GM10266 (cell line): ENCODE data around the gene PDXP.

Experiments
- DNase-seq: peaks from one replicate; pipeline ENCODE4 v3.0.0; 2012; ENCODE audit errors: extremely low spot score
- TF ChIP-seq, protein P1 (sequence below): IDR thresholded peaks from 2 replicates; pipeline ENCODE4 v1.5.1; 2012; ENCODE audit warnings: mild to moderate bottlenecking, low read depth; ENCODE audit not compliant: control insufficient read depth, insufficient read depth; ENCODE audit errors: missing control alignments

Gene PDXP

DNA sequence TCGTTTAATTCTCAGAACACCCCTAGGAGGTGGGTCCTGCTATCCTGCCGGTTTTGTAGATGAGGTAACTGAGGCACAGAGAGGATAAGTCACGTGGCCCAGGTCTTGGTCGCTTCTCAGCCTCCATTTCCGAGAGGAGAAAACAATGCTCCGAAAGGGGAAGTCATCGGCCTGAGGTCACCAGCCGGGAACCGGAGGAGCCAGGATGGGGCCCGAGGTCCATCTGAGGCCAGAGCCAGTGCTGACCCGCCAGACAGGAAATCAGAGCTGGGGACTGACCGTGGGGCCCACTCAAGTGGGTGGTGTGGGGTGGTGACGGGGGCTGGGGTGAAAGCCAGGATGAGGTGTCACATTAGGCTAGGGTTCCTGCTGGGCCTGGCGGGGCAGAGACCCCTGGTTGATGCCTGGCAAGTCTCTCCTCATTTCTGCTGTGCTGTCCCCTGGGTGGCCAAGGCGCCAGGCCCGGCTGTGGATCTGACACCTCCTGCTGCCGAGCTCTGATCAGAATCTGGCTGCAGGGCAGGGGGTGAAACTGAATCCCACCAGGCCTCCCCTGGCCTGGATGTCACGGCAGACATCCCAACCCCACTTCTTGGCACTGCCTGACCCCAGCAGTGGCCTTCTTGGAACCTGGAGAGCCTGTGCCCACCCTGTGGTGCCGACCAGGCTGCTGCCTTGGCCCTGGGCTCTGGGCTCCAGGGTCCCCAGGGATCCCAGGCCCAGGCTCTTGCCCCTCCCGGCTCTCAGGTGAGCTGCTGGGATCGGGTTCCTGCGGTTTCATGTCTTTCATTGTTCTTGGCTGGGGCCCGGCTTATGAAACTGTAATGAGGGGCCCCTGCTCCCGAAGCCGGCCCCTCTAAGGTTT, 50.3 kb downstream of the PDXP start:
- DNase-seq: no peak
- TF ChIP-seq, protein P1, sequence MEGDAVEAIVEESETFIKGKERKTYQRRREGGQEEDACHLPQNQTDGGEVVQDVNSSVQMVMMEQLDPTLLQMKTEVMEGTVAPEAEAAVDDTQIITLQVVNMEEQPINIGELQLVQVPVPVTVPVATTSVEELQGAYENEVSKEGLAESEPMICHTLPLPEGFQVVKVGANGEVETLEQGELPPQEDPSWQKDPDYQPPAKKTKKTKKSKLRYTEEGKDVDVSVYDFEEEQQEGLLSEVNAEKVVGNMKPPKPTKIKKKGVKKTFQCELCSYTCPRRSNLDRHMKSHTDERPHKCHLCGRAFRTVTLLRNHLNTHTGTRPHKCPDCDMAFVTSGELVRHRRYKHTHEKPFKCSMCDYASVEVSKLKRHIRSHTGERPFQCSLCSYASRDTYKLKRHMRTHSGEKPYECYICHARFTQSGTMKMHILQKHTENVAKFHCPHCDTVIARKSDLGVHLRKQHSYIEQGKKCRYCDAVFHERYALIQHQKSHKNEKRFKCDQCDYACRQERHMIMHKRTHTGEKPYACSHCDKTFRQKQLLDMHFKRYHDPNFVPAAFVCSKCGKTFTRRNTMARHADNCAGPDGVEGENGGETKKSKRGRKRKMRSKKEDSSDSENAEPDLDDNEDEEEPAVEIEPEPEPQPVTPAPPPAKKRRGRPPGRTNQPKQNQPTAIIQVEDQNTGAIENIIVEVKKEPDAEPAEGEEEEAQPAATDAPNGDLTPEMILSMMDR: no peak

DNA sequence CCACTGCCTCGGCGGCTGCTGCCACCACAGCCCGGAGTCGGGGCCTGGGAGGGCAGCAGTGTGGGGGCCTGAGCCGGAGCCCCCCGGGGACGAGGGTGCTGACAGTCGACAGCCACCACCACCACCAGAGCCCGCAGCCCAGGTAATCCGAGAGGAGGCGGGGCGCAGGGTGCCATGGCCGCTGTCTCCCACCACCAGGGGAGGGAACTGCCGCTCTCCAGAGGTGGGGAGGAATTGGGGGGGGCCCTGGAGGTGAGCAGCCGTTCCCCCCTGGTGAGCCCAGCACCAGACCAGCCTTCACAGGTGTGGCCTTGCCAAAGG, 50.9 kb downstream of the PDXP start:
- no peak for DNase-seq
- TF ChIP-seq, protein P1: no peak

DNA sequence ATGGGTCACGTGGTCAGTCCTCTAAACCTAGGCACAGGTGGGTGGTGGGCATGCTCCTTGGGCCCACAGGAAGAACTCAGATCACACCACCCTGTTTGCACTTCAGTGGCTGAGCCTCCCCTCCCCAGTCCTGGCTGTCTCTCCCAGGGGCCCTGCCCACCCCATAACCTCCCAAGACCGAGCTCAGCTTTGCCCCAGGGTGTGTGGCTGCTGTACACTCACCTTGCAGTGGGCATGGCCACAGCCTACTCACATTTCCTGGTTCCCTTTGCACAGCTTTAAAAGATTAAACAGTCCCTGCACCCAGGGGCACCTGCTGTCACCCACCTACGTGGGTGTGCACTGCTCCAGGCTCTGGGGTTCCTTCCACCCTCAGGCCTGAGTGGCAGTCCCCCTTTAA, 52.2 kb downstream of the PDXP start:
- TF ChIP-seq, protein P1: no peak
- no peak for DNase-seq

DNA sequence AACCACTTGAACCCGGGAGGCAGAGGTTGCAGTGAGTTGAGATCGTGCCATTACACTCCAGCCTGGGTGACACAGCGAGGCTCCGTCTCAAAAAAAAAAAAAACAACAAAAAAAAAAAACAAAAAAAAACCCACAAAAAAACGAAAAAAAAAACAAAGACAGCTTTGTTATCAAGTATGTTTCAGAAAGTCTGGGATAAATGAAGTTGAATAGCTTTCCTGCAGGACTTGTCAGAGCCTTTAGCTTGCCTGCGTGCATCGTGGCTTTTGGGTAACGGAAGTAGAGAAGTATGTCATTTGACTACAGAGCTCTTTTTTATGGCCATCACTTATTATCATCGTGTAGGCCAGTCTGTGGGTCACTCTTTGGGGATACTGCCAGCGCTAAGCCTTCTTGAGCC, 53.0 kb downstream of the PDXP start:
- TF ChIP-seq, protein P1: no peak
- no peak for DNase-seq

DNA sequence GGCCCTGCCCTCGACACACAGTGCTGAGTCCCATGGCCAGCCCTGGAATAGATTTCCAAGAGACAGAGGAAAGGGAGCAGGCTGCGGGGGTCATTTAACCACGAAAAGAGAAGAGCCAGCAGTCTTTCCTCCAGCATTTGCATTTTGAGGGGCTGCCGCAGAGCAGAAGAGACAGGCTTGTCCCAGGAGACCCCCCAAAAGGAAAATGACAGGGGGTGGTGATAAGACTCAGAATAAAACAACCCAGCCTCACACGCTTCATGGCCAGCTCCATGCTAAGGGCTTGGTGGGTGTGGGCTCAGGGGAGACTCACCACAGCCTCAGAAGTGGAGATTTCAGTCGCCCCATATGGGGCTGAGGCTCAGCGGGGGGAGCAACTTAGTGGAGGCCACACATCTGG, 55.2 kb downstream of the PDXP start:
- no peak for DNase-seq
- TF ChIP-seq, protein P1: no peak

DNA sequence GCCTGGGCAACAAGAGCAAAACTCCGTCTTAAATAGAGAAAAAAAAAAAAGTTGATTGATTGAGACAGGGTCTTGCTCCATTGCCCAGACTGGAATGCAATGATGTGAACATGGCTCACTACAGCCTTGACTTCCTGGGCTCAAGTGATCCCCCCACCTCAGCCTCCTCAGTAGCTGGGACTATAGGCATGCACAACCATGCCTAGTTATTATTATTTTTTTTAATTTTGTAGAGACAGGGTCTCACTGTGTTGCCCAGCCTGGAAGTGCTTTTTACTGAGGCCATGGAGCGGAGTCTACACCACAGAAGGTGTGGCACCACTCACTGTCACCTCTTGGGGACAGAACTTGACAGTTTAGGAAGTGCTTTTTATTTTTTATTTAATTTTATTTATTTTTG, 56.1 kb downstream of the PDXP start:
- TF ChIP-seq, protein P1: no peak
- no peak for DNase-seq

DNA sequence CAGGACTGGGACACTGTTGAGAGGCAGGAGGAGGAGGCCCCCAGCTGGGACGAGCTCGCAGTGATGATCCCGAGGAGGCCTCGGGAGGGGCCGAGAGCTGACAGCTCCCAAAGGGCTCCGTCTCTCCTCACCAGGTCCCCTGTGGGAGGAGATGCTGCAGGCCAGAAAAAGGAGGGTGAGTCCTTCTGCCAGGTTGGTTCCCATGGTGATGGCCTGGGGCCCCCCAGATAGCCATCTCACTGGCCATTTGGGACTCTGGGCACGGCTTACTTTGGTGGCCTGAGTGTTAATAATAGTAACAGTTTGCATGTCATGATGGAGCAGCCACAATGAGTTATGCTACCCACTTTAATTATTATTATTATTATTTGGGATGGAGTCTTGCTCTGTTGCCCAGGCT, 57.2 kb downstream of the PDXP start:
- TF ChIP-seq, protein P1: no peak
- no peak for DNase-seq
